K562 (cell line): Measurements from ENCODE around the gene VGLL4. TPM values are rescaled to one million over a fixed set of nuclear protein-coding genes. Genes with fewer than 3 reads are reported as not detected.

ENCODE experiments used
- ESRRA ChIP-seq: fragments of 450-650 bp; IDR thresholded peaks from 2 replicates; pipeline ENCODE4 v1.6.1; 2014; ENCODE audit warnings: low read depth, mild to moderate bottlenecking, moderate library complexity, borderline replicate concordance
- KLF10 ChIP-seq: fragments of 250-450 bp; sonication (Bioruptor Pico); IDR thresholded peaks from 2 replicates; pipeline ENCODE4 v1.6.1; 2021; ENCODE audit warnings: matching md5 sums
- MCM7 ChIP-seq, 2 experiments: fragments of 450-650 bp; IDR thresholded peaks; 2 replicates each; pipeline ENCODE4 v1.6.1; 2016 to 2018
- SIN3A ChIP-seq, 2 experiments: fragments of 150-350 bp in 1 of 2; IDR thresholded peaks; 2 replicates each; pipeline ENCODE4 v1.6.1; 2011 to 2016; ENCODE audit warnings: borderline replicate concordance in 2 of 2, low read depth in 2 of 2, low read length in 2 of 2, mild to moderate bottlenecking in 2 of 2, moderate library complexity in 2 of 2; ENCODE audit not compliant: control insufficient read depth in 1 of 2
- ZKSCAN3 ChIP-seq: fragments of 250-450 bp; sonication (Bioruptor Pico); IDR thresholded peaks from 2 replicates; pipeline ENCODE4 v1.4.0; 2020
- ZNF140 ChIP-seq: fragments of 250-450 bp; sonication (Bioruptor Pico); IDR thresholded peaks from 2 replicates; pipeline ENCODE4 v1.8.0; 2021; ENCODE audit warnings: moderate library complexity, mild to moderate bottlenecking, inconsistent platforms
- ZNF384 ChIP-seq: IDR thresholded peaks from 2 replicates; pipeline ENCODE4 v1.6.1; 2012; ENCODE audit warnings: low read depth, low read length, improper control_type of control experiment
- polyA plus RNA-seq, 8 experiments: library from polyadenylated mRNA; depleted of rRNA in 4 of 8; stranded (reverse) in 5 of 8; unstranded in 3 of 8; fragments of >200 nt; fragmentation: Nextera tagmentation in 2 of 8; fragmentation: Illumina TruSeq in 1 of 8; extraction: Ambion mirVana in 2 of 8; extraction: Trizol in 1 of 8; gene quantifications; 2 replicates each; pipeline versions ENCODE4 v1.2.1 to v1.2.3, GENCODE V29; 2011 to 2014; ENCODE audit warnings: inconsistent platforms in 1 of 8, missing spikeins in 1 of 8
- total RNA-seq, 7 experiments: library from RNA; depleted of rRNA in 6 of 7; stranded (reverse); fragments of >200 nt in 6 of 7; fragmentation: Illumina TruSeq in 2 of 7; extraction: Trizol in 2 of 7; gene quantifications; 2 replicates each; pipeline versions ENCODE4 v1.2.1 to v1.2.3, GENCODE V29; 2011 to 2021; ENCODE audit warnings: low replicate concordance in 1 of 7
- TF ChIP-seq, protein P1 (sequence below), 2 experiments: fragments of 450-650 bp; IDR thresholded peaks; 2 replicates each; pipeline ENCODE4 v1.6.1; 2016; ENCODE audit warnings: mild to moderate bottlenecking in 2 of 2, borderline replicate concordance in 1 of 2, low read depth in 1 of 2, moderate library complexity in 1 of 2
- TF ChIP-seq, protein P2 (sequence below), 2 experiments: fragments of 250-450 bp in 1 of 2; fragments of 450-650 bp in 1 of 2; sonication (Bioruptor Pico) in 1 of 2; IDR thresholded peaks; 2 replicates each; pipeline versions ENCODE4 v1.6.1 to v1.8.0; 2016 to 2021; ENCODE audit warnings: mild to moderate bottlenecking in 2 of 2, moderate library complexity in 2 of 2, missing compliant biosample characterization in 1 of 2, missing genetic modification characterization in 1 of 2

Gene VGLL4
- total and polyA plus RNA-seq, 9 of the 15 experiments (the other 6 are each of a cell fraction or from before 2014, with no cell fraction given), result 0.27 to 10.9 (median 8.6) TPM

DNA sequence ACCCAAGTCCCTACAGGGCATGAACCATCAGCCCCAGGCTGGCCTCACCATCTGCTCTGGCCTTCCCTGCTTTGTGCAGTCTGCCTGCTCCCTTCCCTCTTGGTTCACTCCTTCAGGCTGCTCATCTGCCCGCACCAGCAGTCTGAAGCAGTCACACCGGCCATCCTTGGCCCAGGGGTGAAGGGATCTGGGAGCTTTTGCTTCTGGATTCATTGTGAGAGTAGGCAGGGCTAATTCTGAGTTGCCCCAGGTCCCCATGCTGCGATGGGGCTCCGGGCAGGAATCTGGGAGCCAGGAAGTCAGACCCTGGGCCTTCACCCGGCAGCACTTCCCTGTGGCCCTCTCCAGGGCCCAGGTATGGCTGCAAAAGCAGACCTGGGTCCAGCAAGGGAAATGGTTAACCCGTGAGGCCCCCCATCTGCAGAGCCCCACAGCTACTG, 99.7 kb downstream of the VGLL4 start (continued):
- TF ChIP-seq, protein P1, sequence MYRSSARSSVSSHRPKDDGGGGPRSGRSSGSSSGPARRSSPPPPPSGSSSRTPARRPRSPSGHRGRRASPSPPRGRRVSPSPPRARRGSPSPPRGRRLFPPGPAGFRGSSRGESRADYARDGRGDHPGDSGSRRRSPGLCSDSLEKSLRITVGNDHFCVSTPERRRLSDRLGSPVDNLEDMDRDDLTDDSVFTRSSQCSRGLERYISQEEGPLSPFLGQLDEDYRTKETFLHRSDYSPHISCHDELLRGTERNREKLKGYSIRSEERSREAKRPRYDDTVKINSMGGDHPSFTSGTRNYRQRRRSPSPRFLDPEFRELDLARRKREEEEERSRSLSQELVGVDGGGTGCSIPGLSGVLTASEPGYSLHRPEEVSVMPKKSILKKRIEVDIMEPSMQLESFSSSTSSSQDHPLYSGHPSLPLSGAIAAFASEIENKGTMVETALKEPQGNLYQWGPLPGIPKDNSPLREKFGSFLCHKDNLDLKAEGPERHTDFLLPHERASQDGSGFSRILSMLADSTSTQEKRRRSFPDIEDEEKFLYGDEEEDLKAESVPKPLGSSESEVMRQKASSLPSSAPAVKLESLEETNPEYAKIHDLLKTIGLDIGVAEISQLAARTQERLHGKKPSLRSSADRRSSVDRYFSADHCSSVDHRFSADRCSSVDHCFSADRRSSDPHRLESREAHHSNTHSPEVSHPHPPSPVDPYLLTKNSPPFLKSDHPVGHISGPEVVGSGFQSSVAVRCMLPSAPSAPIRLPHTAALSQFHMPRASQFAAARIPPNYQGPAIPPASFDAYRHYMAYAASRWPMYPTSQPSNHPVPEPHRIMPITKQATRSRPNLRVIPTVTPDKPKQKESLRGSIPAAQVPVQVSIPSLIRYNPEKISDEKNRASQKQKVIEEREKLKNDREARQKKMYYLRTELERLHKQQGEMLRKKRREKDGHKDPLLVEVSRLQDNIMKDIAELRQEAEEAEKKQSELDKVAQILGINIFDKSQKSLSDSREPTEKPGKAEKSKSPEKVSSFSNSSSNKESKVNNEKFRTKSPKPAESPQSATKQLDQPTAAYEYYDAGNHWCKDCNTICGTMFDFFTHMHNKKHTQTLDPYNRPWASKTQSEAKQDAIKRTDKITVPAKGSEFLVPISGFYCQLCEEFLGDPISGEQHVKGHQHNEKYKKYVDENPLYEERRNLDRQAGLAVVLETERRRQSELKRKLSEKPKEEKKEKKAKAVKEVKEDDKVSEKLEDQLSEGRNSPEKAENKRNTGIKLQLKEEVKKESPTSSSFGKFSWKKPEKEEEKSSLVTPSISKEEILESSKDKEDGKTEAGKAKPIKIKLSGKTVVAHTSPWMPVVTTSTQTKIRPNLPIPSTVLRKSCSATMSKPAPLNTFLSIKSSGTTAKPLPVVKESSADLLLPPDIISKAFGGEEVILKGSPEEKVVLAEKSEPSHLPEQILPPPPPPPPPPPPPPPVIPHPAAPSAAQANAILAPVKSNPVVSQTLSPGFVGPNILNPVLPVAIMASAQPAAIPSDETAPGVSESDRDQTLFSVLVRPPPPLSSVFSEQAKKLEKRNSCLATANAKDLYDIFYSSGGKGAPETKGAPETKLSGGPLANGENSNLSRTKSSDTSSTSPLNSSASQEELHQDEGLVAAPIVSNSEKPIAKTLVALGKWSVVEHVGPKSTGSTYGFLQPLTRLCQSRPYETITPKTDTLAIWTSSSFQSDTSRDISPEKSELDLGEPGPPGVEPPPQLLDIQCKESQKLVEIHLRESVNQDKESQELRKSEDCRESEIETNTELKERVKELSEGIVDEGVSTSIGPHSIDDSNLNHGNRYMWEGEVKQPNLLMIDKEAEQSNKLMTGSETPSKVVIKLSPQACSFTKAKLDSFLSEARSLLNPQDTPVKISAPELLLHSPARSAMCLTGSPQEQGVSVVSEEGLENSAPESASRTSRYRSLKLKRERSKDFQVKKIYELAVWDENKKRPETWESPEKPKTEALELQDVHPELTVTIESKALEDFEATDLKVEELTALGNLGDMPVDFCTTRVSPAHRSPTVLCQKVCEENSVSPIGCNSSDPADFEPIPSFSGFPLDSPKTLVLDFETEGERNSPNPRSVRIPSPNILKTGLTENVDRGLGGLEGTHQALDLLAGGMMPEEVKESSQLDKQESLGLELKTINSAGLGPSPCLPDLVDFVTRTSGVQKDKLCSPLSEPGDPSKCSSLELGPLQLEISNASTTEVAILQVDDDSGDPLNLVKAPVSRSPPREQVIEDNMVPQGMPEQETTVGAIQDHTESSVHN (IDR thresholded peaks at IDR 0.05; ENCODE audit: borderline replicate concordance in 1 of 2, low read depth in 1 of 2), result no peak
- TF ChIP-seq ESRRA (no peak), MCM7 (IDR thresholded peaks at IDR 0.05) (no peak), ZKSCAN3 (no peak), ZNF140 (CRISPR knock-in tag) (no peak), ZNF384 (no peak), KLF10 (CRISPR knock-in tag) (no peak), SIN3A (IDR thresholded peaks at IDR 0.05; ENCODE audit: borderline replicate concordance in 2 of 2, control insufficient read depth in 1 of 2, low read depth in 2 of 2, low read length in 2 of 2) (no peak)
- TF ChIP-seq, protein P2, sequence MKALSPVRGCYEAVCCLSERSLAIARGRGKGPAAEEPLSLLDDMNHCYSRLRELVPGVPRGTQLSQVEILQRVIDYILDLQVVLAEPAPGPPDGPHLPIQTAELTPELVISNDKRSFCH (CRISPR knock-in tag; IDR thresholded peaks at IDR 0.05), result no peak
- TF ChIP-seq, protein P2 (tag; IDR thresholded peaks at IDR 0.05), result no peak
